NCI-H460 (cell line): ENCODE data around the gene CAPNS1. TPM values are rescaled to one million over a fixed set of nuclear protein-coding genes. Genes with fewer than 3 reads are reported as not detected.

Experiments used
- DNase-seq: peaks from one replicate; pipeline ENCODE4 v3.0.0-alpha.2; 2016; ENCODE audit warnings: low read depth; ENCODE audit errors: extremely low read depth
- polyA plus RNA-seq: library from polyadenylated mRNA; depleted of rRNA; stranded (reverse); fragments of >200 nt; gene quantifications from 2 replicates; pipeline ENCODE4 v1.2.3, GENCODE V29; 2014; cell fraction: nucleus; rRNA removed
- total RNA-seq: library from RNA; depleted of rRNA; stranded (reverse); fragments of >200 nt; shearing (Covaris generic); gene quantifications from 2 replicates; pipeline ENCODE4 v1.2.3, GENCODE V29; 2014; rRNA removed

The CAPNS1 gene
- 417 and 452 TPM in 2 replicates for total RNA-seq
- 282 and 465 TPM in 2 replicates for polyA plus RNA-seq

GRCh38 chr19:36139473-36140303, at the start of gene CAPNS1:
CAPNS1 (plus strand) TSS chr19:36140066; CDS start chr19:36141012, 946 bp downstream.
- DNase-seq: peak; percentile 97

GRCh38 chr19:36090910-36091695, 48.8 kb upstream of the CAPNS1 start:
- no peak for DNase-seq

GRCh38 chr19:36092566-36092965, 47.3 kb upstream of the CAPNS1 start:
- DNase-seq: no peak

- no peak for DNase-seq
Measured at GRCh38 chr19:36093146-36093662, 46.7 kb upstream of the CAPNS1 start.

GRCh38 chr19:36093687-36094086, 46.2 kb upstream of the CAPNS1 start:
- no peak for DNase-seq

- no peak for DNase-seq
Measured at GRCh38 chr19:36097036-36097435, 42.8 kb upstream of the CAPNS1 start.

- no peak for DNase-seq
Measured at GRCh38 chr19:36099166-36099785, 40.6 kb upstream of the CAPNS1 start.

GRCh38 chr19:36100476-36100875, 39.4 kb upstream of the CAPNS1 start:
- no peak for DNase-seq

- DNase-seq: no peak
Measured at GRCh38 chr19:36101550-36102327, 38.1 kb upstream of the CAPNS1 start.

- DNase-seq: no peak
Measured at GRCh38 chr19:36103040-36103626, 36.7 kb upstream of the CAPNS1 start.

- no peak for DNase-seq
Measured at GRCh38 chr19:36103842-36104552, 35.9 kb upstream of the CAPNS1 start.

- no peak for DNase-seq
Measured at GRCh38 chr19:36106441-36106840, 33.4 kb upstream of the CAPNS1 start.

GRCh38 chr19:36106991-36107390, 32.9 kb upstream of the CAPNS1 start:
- no peak for DNase-seq

GRCh38 chr19:36108684-36109083, 31.2 kb upstream of the CAPNS1 start:
- no peak for DNase-seq

- DNase-seq: no peak
Measured at GRCh38 chr19:36110487-36111199, 29.2 kb upstream of the CAPNS1 start, which contains the start of gene OVOL3. OVOL3 (plus strand) TSS chr19:36111143; CDS start chr19:36111203, 60 bp downstream.

GRCh38 chr19:36111200-36111539, 28.7 kb upstream of the CAPNS1 start:
- DNase-seq: no peak

- DNase-seq: no peak
Measured at GRCh38 chr19:36112678-36113077, 27.2 kb upstream of the CAPNS1 start.

GRCh38 chr19:36113425-36113824, 26.4 kb upstream of the CAPNS1 start:
- no peak for DNase-seq
